HepG2 (cell line): ENCODE measurements around the gene ABCC1. TPM values are rescaled to one million over a fixed set of nuclear protein-coding genes. Genes with fewer than 3 reads are reported as not detected.

Experiments used
- BORCS8-MEF2B ChIP-seq: sonication (generic); formaldehyde crosslinking; IDR thresholded peaks from 2 replicates; pipeline ENCODE4 v1.8.0; 2022; ENCODE audit warnings: mild to moderate bottlenecking, missing genetic modification reagents
- BRF2 ChIP-seq: sonication (generic); formaldehyde crosslinking; IDR thresholded peaks from 2 replicates; pipeline ENCODE4 v1.8.1; 2022; ENCODE audit warnings: mild to moderate bottlenecking, missing genetic modification reagents
- KLF11 ChIP-seq: IDR thresholded peaks from 2 replicates; pipeline ENCODE4 v1.6.1; 2016; ENCODE audit warnings: missing compliant biosample characterization
- MED8 ChIP-seq: sonication (generic); formaldehyde crosslinking; IDR thresholded peaks from 2 replicates; pipeline ENCODE4 v1.8.1; 2023; ENCODE audit warnings: mild to moderate bottlenecking, missing genetic modification reagents; ENCODE audit not compliant: insufficient replicate concordance
- MXD4 ChIP-seq: IDR thresholded peaks from 2 replicates; pipeline ENCODE4 v1.6.1; 2016; ENCODE audit warnings: mild to moderate bottlenecking, missing biosample characterization, missing genetic modification reagents
- REPIN1 ChIP-seq: sonication (generic); formaldehyde crosslinking; IDR thresholded peaks from 2 replicates; pipeline ENCODE4 v1.8.0; 2022; ENCODE audit warnings: missing genetic modification reagents, low read depth, mild to moderate bottlenecking, borderline replicate concordance
- RXRA ChIP-seq: sonication (generic); formaldehyde crosslinking; IDR thresholded peaks from 2 replicates; pipeline ENCODE4 v1.5.1; 2020; ENCODE audit warnings: missing genetic modification reagents
- SOX5 ChIP-seq: IDR thresholded peaks from 2 replicates; pipeline ENCODE4 v1.6.1; 2016; ENCODE audit warnings: borderline replicate concordance
- SP2 ChIP-seq: sonication (generic); formaldehyde crosslinking; IDR thresholded peaks from 2 replicates; pipeline ENCODE4 v1.5.1; 2020; ENCODE audit warnings: mild to moderate bottlenecking, missing genetic modification reagents
- SRSF9 ChIP-seq: fragments of 200-400 bp; formaldehyde crosslinking; IDR thresholded peaks from 2 replicates; pipeline ENCODE4 v1.6.1; 2018; ENCODE audit warnings: borderline replicate concordance, mild to moderate bottlenecking, low read depth, low read length; ENCODE audit not compliant: insufficient read depth, poor library complexity, severe bottlenecking
- TAF15 ChIP-seq: fragments of 200-400 bp; formaldehyde crosslinking; IDR thresholded peaks from one replicate; pipeline ENCODE4 v1.6.1; 2018; ENCODE audit warnings: mild to moderate bottlenecking, low read depth, low read length; ENCODE audit not compliant: poor library complexity, severe bottlenecking
- ZKSCAN1 ChIP-seq: fragments of 150-350 bp; IDR thresholded peaks from 2 replicates; pipeline ENCODE4 v1.6.1; 2014; ENCODE audit warnings: low read length
- ZMAT3 ChIP-seq: sonication (generic); formaldehyde crosslinking; conservative IDR thresholded peaks from 2 replicates; pipeline ENCODE4 v1.7.0; 2021; ENCODE audit warnings: missing genetic modification reagents
- ZNF224 ChIP-seq: sonication (generic); formaldehyde crosslinking; IDR thresholded peaks from 2 replicates; pipeline ENCODE4 v1.5.0; 2020; ENCODE audit warnings: mild to moderate bottlenecking, missing genetic modification reagents
- ZNF260 ChIP-seq: sonication (generic); formaldehyde crosslinking; IDR thresholded peaks from 2 replicates; pipeline ENCODE4 v1.4.0; 2020; ENCODE audit warnings: missing genetic modification reagents, low read depth, mild to moderate bottlenecking, borderline replicate concordance
- ZNF562 ChIP-seq: sonication (generic); formaldehyde crosslinking; IDR thresholded peaks from 2 replicates; pipeline ENCODE4 v1.8.0; 2022; ENCODE audit warnings: missing genetic modification reagents, borderline replicate concordance
- ZNF572 ChIP-seq: sonication (generic); formaldehyde crosslinking; IDR thresholded peaks from 2 replicates; pipeline ENCODE4 v1.5.1; 2020; ENCODE audit warnings: mild to moderate bottlenecking, missing genetic modification reagents
- ZSCAN12 ChIP-seq: sonication (generic); formaldehyde crosslinking; IDR thresholded peaks from 2 replicates; pipeline ENCODE4 v1.9.0; 2021; ENCODE audit warnings: mild to moderate bottlenecking, missing genetic modification reagents
- polyA plus RNA-seq, 8 experiments: library from polyadenylated mRNA; depleted of rRNA in 3 of 8; stranded (reverse) in 7 of 8; unstranded in 1 of 8; fragments of >200 nt; fragmentation: Illumina TruSeq in 4 of 8; extraction: Trizol in 4 of 8; gene quantifications; 2 replicates each; pipeline versions ENCODE4 v1.2.1 to v1.2.3, GENCODE V29; 2011 to 2016; ENCODE audit warnings: low read depth in 4 of 8, missing spikeins in 1 of 8, mixed read lengths in 1 of 8; ENCODE audit not compliant: insufficient read depth in 1 of 8
- total RNA-seq, 5 experiments: library from RNA; depleted of rRNA; stranded (reverse); fragments of >200 nt; fragmentation: Illumina TruSeq; extraction: Trizol; gene quantifications; 2 replicates each; pipeline ENCODE4 v1.2.3, GENCODE V29; 2016; ENCODE audit warnings: low read depth in 1 of 5
- TF ChIP-seq, protein P1 (sequence below): sonication (generic); formaldehyde crosslinking; IDR thresholded peaks from 2 replicates; pipeline ENCODE4 v1.8.1; 2023; ENCODE audit warnings: missing genetic modification reagents, mild to moderate bottlenecking, borderline replicate concordance
- TF ChIP-seq, protein P2 (sequence below): IDR thresholded peaks from 2 replicates; pipeline ENCODE4 v1.6.1; 2016
- TF ChIP-seq, protein P3 (sequence below): sonication (generic); formaldehyde crosslinking; IDR thresholded peaks from 2 replicates; pipeline ENCODE4 v1.4.0; 2020; ENCODE audit warnings: missing genetic modification reagents

The ABCC1 gene
- total and polyA plus RNA-seq, 2 of the 13 experiments (the other 11 are each of a cell fraction or from before 2014, with no cell fraction given), result 13.0 to 30.6 TPM

DNA sequence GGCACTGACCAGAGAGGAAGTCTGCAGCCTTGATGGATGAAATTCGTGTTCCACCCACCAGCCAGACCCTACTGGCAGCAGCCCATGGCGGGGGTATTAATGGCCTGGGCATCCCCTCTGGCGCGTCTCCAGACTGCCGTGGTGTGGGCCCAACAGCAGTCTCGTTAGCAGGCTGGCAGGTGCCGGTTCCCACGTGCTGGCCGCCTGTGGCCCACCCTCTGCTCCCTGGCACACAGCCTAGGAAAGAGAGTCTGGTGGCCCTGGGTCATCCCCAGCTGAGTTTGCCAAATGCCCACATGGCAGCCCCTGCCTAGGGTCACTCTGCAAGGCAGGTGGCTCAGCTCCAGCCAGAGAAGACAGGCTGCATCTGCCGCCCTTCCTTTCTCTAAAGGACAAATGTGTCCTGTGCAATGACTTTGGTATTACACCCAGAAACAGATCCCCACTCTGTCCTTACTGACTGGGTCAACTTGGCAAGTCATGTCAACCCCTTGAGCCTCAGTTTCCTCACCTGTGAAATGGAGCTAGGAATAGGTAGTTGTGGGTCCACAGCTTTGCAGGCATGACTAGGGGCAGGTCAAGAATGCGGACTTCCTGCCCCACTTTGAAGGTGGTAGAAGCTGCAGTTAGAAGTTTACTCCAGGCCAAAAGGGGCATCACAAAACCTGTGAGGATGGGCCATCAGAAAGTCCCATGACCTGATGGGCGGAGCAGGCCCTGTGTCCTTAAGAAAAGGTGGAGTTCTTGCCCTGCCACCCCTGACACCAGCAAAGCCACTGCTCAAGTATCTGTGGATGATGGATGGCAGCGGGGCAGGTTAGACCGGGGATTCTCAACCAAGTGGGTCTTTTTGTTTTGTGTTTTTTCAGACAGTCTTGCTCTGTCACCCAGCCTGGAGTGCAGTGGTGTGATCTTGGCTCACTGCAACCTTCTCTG lies 197.2 kb downstream of the ABCC1 start (continued):
- TF ChIP-seq BRF2 (CRISPR knock-in tag) (peak; percentile 38; the same call in 1 of the 2 replicates), ZSCAN12 (CRISPR knock-in tag) (no peak), BORCS8-MEF2B (CRISPR knock-in tag) (peak; percentile 39; the same call in 1 of the 2 replicates), MED8 (CRISPR knock-in tag) (no peak), ZMAT3 (CRISPR knock-in tag) (no peak), SP2 (no peak), ZNF260 (no peak), ZNF572 (CRISPR knock-in tag) (0 out of 2 replicates have a peak, but pooled peaks have one; percentile 7), TAF15 (no peak), ZNF224 (CRISPR knock-in tag) (0 out of 2 replicates have a peak, but pooled peaks have one; percentile 62), SRSF9 (no peak), SOX5 (no peak), ZKSCAN1 (no peak), REPIN1 (CRISPR knock-in tag) (peak; percentile 18; the same call in 1 of the 2 replicates), KLF11 (CRISPR knock-in tag) (no peak), ZNF562 (CRISPR knock-in tag) (no peak), MXD4 (CRISPR knock-in tag) (no peak), RXRA (0 out of 2 replicates have a peak, but pooled peaks have one; percentile 8)
- TF ChIP-seq, protein P1, sequence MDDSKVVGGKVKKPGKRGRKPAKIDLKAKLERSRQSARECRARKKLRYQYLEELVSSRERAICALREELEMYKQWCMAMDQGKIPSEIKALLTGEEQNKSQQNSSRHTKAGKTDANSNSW (CRISPR knock-in tag), result no peak
- TF ChIP-seq, protein P2, sequence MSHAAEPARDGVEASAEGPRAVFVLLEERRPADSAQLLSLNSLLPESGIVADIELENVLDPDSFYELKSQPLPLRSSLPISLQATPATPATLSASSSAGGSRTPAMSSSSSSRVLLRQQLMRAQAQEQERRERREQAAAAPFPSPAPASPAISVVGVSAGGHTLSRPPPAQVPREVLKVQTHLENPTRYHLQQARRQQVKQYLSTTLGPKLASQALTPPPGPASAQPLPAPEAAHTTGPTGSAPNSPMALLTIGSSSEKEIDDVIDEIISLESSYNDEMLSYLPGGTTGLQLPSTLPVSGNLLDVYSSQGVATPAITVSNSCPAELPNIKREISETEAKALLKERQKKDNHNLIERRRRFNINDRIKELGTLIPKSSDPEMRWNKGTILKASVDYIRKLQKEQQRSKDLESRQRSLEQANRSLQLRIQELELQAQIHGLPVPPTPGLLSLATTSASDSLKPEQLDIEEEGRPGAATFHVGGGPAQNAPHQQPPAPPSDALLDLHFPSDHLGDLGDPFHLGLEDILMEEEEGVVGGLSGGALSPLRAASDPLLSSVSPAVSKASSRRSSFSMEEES (CRISPR knock-in tag), result no peak
- TF ChIP-seq, protein P3, sequence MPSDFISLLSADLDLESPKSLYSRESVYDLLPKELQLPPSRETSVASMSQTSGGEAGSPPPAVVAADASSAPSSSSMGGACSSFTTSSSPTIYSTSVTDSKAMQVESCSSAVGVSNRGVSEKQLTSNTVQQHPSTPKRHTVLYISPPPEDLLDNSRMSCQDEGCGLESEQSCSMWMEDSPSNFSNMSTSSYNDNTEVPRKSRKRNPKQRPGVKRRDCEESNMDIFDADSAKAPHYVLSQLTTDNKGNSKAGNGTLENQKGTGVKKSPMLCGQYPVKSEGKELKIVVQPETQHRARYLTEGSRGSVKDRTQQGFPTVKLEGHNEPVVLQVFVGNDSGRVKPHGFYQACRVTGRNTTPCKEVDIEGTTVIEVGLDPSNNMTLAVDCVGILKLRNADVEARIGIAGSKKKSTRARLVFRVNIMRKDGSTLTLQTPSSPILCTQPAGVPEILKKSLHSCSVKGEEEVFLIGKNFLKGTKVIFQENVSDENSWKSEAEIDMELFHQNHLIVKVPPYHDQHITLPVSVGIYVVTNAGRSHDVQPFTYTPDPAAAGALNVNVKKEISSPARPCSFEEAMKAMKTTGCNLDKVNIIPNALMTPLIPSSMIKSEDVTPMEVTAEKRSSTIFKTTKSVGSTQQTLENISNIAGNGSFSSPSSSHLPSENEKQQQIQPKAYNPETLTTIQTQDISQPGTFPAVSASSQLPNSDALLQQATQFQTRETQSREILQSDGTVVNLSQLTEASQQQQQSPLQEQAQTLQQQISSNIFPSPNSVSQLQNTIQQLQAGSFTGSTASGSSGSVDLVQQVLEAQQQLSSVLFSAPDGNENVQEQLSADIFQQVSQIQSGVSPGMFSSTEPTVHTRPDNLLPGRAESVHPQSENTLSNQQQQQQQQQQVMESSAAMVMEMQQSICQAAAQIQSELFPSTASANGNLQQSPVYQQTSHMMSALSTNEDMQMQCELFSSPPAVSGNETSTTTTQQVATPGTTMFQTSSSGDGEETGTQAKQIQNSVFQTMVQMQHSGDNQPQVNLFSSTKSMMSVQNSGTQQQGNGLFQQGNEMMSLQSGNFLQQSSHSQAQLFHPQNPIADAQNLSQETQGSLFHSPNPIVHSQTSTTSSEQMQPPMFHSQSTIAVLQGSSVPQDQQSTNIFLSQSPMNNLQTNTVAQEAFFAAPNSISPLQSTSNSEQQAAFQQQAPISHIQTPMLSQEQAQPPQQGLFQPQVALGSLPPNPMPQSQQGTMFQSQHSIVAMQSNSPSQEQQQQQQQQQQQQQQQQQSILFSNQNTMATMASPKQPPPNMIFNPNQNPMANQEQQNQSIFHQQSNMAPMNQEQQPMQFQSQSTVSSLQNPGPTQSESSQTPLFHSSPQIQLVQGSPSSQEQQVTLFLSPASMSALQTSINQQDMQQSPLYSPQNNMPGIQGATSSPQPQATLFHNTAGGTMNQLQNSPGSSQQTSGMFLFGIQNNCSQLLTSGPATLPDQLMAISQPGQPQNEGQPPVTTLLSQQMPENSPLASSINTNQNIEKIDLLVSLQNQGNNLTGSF (CRISPR knock-in tag), result peak; percentile 56; the same call in 1 of the 2 replicates
